HG03439 (cell line): ENCODE results near the gene MYCBP2.
"Not testable (repeated sequence)": the region's sequence is repeated elsewhere in the genome, so short reads cannot be mapped to it uniquely, and the experiment has no call there.

ENCODE experiments used
- ATAC-seq: cut with Tn5 transposase; IDR thresholded peaks from one replicate; pipeline ENCODE4 v1.9.1; 2021; ENCODE audit warnings: mild to moderate bottlenecking, moderate library complexity; ENCODE audit not compliant: unreplicated experiment

The MYCBP2 gene

DNA sequence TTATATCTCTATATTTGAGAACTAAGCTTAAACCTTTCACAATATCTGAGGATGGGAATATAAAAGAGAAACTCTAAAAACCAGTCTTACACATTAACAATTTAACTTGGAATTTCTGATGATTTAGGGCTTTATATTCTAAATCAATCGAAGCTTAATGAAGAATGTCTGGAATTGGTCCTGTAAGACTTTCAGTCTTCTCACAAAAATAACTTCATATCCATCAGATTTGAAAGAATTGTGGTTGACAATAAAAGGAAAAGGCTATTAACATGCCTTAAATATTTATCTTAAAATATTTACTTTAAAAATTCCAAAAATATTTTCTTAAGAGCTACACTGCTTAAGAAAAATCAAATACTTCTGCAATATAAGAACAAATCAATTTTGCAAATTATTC lies 27.3 kb downstream of the MYCBP2 start:
- no peak for ATAC-seq

DNA sequence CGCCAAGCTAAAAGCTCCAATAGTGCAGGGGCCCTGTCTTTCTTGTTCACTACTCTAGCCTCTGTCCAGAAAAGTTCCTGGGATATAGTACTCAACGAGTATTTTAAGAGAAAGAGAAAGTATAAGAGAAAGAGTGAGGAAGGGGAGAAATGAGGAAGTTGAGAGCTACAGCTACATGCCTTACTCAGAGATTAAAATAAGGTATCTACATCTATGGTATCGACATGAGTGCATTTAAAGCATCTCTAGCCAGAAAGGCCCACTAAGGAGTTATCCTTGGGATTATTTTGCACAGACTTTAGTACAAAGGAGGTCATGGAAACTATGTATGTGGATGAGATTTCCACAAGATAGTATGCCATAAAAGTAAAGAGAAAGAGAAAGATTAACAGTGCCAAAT lies 28.5 kb downstream of the MYCBP2 start:
- ATAC-seq = peak; percentile 48

DNA sequence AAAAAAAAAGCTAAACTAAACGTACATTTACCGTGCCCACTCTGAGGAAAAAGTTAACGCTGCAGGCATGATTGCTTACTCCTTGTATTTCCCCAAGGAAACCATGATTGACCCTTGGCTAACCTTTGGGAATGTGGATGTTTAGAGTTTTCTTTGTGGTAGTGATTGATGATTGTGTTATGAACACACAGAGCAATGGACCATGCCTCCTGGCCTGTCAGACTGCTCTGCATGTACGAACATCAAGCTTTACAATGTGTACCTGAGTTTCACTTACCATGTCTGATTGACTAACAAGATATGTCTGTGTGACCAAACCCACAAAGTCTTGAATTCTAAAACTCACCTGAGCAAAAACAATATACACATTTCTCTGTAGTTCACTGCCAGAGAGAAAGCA lies 35.1 kb downstream of the MYCBP2 start:
- no peak for ATAC-seq

DNA sequence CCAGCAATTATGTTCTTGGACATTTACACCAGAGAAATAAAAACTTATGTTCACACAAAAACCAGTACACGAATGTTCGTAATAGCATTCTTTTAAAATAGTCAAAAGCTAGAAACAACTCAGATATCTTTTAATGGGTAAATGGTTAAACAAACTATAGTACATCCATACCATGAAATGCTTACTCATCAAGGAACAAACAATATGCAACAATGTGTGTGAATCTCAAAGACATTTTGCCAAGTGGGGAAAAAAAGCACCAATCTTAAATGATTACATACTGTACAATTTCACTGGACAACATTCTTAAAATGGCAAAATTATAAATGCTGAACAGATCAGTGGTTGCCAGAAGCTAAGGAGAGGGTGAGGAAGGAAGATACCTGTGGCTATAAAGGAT lies 36.6 kb downstream of the MYCBP2 start:
- ATAC-seq = no peak

DNA sequence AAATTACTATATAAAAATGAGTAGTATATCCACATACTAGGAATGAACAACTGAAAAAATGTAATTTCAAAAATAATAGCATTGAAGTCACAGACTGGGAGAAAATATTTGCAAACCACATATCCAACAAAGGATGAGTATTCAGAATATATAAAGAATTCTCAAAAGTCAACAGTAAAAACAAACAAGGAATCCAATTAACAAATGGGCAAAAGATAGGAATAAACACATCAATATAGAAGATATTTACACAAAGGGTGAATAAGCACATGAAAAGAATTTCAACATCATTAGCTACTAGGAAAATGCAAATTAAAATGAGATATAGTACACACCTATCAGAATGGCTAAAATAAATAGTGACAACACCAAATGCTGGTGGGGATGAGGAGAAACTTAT lies 37.0 kb downstream of the MYCBP2 start:
- ATAC-seq = no peak

DNA sequence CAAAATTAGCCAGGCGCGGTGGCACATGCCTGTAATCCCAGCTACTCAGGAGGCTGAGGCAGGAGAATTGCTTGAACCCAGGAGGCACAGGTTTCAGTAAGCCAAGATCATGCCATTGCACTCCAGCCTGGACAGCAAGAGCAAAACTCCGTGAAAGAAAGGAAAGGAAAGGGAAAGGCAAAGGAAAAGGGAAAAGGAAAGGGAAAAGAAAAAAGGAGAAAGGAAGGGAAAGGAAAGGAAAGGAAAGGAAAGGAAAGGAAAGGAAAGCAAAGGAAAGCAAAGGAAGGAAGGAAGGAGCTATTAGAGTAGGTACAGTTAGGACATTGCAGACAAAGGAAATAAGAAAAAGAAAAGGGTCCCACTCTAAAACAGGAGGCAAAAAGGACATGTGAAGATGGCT lies 41.3 kb downstream of the MYCBP2 start:
- not testable (repeated sequence) for ATAC-seq

DNA sequence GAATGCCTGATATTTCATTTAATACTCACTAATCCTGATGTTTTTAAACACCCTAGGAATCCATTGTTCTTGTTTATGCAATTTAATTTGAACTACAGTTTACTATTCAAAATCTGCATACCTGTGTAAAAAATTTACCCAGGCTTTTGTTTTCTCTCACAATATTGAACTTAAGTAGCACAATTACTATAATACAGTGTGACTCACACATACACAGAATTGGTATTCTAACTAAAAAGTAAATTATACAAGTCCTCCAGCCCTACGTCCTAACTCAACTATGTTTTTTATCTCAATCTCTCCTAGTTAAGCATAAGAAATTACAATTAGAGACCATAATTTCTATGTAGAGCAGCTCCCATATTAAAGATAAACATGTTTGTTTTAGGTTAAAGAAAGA lies 41.8 kb downstream of the MYCBP2 start:
- ATAC-seq = no peak

DNA sequence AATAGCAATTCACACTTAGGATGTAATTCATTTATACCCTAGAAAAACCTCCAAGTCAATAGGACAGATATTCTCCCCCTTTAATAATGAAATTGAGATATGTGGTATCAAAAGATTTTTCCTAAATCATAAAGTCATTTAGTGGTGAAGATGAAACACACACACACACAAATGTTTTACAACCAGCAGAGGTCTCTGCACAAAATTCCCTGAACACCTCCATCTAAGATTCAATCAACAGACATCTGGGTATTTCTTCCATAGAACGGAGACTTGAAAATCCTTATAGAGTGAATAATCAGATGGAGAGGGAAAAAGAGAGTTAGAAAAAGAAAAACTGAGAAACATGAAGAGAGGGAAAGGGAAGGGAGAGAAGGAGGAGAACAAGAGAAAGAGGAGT lies 52.8 kb downstream of the MYCBP2 start:
- no peak for ATAC-seq

DNA sequence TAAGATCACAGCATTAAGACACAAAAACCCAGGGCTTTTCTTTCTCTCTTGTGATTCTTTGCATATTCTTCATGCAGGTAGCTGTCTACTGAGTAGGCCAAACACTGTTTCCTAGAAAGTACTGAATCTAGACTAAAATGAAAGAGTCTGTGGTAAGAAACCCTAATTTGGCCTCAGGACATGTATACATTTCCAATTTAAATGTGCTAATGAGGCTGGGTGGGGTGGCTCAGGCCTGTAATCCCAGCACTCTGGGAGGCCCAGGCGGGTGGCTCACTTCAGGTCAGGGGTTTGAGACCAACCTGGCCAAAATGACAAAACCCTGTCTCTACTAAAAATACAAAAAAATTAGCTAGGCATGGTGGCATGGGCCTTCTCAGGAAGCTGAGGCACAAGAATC lies 57.8 kb downstream of the MYCBP2 start:
- ATAC-seq = no peak

DNA sequence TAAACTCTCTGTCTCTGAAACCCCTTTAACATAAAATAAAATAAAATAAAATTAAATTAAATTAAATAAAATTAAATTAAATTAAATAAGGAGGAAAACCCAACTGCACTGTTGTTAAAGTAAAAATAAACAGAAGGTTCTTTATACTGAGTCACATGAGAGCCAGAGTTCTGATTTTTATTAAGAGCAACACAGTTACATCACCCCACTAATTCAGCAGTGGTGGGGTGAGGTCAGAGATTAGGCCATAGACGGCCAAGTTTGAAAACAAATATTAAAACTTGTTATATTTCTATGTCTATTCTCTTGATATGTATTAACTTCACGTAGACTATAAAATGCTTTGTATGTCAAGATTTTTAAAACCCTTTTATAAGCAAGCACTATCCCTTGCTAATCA lies 59.5 kb downstream of the MYCBP2 start:
- ATAC-seq = no peak

DNA sequence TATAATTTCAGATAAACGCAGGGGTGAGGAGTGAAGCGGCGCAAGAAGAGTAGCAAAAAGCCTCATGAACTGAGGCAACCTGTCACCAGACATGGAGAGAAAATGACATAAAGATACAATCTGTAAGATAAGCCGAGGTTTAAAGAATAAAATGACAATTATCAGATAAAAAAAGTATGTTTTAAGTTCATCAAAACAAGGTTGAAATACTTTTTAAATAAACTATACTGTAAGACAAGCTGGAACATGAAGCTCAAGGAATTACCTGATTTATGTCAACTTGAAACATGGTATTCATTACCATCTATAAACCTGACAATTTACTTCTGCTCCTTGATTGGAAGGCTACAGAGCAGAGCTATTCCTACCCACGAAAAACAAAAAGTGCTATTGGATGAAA lies 61.6 kb downstream of the MYCBP2 start:
- ATAC-seq = no peak

DNA sequence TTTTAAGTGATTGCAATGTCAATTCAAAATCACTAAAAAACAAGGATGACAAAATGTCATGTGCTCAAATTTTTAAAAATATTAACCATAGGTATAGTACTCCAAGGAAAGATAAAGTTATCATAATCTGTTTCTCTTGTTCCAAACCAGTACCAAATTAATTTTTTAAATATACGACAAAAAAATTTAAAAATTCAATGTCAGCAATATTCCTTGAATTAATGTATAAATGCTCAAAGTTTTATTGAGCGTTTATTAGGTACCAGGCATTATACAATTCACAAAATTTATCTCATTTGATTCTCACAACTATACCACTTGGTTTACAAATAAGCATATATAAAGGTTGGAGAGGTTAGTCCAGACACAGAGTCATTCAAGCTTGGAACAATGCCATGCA lies 64.7 kb downstream of the MYCBP2 start:
- no peak for ATAC-seq

DNA sequence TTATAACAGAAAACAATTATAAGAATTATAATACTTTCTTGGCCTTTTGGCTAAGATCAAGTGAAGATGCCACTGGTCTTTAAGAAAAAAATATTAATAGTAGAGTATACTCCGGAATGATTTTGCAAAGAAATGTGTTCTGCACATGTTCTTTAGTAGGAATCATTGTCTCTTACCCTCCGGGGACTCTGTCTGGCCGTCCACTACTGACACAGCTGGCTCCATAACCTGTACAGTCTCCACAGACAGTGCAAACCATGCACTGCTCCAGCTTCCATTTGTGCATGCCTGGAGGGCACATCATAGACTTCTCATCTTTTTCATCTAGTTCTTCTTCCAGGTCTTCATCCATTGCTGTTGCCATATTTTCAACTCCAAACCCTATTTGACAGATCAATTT lies 75.9 kb downstream of the MYCBP2 start:
- no peak for ATAC-seq

DNA sequence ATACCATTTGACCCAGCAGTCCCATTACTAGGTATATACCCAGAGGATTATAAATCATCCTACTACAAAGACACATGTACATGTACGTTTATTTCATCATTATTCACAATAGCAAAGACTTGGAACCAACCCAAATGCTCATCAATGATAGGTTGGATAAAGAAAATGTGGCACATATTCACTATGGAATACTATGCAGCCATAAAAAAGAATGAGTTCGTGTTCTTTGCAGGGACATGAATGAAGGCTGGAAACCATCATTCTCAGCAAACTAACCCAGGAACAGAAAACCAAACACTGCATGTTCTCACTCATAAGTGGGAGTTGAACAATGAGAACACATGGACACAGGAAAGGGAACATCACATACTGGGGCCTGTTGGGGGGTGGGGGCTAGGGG lies 81.7 kb downstream of the MYCBP2 start:
- not testable (repeated sequence) for ATAC-seq

DNA sequence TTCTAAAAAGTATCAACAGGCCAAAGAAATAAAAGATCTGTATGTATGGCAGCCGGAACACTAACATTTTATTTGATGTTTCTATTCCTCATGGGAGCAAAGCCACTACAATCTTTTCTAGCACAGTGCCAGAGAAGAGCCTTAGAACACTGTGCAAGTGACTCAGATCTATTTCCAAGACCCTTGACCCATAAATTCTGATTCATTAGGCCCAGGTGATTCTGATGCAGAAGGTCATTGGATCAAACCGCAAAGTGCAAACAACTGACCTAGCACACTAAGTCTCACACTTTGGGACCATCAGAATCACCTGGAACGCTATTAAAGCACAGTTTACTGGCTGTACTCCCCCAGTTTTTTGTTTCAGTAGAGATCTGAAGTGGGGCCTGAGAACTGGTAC lies 87.6 kb downstream of the MYCBP2 start:
- ATAC-seq = no peak

DNA sequence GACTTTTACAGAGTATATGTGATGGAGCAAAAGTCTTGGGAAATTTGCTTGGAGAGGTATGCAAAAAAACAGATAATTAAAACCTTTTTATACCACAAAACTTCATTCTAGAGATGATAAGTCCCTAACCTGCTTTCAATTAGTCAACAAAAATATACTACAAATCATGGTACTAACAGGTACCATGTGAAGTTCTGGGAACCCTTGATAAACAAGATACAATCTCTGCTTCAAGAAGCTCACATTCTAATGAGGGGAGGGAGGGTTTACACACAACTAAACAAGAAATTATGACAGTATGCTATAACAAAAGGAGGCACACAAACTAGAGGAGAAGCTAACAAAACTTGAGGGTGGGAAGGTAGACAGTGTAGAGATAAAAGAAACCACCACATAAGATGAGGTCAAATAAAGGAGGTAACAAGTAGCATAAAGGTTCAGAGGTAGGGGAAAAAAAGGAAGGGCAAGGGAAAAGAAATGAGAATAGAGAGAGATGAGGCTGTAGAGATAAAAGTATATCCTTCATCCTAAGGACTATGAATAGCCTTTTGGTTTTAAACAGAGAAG lies 91.4 kb downstream of the MYCBP2 start:
- ATAC-seq = no peak

DNA sequence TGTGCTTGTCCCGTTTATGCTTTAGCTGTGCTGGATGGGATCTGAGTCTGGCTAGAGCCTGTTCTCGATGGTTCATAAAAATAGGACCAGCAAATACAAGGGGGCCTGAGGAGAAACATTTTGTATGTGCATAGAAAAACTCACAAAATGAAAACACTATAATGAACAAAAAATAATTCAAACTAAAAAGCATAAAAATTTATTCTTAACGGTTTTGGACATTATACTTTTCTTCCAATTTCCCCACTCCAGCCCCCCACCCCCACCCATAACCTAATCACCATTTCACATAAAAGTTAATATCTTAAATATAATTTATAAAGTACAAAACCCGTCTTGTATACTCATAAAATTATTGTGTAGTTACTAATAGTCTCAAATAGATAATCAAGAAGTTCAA lies 93.7 kb downstream of the MYCBP2 start:
- ATAC-seq = no peak

DNA sequence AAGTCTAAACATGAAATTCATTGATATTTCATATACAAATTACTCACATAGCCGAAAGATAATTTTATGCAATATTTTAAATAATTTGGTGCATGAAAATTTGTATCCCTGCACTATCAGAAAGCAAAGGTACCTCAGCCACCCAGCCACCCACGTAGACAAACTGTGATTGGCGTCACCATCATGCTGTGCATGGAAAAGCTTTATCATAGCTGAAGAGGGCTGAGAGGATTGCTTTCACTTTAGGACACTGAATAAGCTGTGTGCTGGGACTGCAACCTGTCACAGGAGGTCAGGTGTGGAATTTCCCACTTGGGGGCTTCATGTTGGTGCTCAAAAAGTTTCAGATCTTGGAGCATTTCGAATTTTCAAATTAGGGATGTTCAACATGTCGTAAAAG lies 96.3 kb downstream of the MYCBP2 start:
- no peak for ATAC-seq

DNA sequence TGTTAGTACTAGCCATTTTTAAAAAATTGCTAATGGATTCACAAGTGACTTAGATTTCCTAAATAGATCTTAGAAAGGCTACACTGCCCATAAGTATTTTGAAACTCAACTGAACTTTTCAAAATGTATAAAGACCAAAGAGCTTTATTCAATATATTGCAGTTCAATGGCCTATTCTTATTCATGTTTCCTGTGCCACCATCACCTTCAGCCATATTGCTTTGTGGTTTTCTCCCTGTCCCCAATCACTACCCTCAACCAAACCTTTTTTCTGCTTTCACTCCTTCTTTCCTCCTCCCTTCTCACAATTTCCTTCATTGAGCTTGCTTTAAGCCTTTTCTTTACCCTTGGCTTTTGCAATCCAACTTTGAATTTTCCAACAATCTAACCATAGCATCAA lies 100.9 kb downstream of the MYCBP2 start:
- no peak for ATAC-seq

DNA sequence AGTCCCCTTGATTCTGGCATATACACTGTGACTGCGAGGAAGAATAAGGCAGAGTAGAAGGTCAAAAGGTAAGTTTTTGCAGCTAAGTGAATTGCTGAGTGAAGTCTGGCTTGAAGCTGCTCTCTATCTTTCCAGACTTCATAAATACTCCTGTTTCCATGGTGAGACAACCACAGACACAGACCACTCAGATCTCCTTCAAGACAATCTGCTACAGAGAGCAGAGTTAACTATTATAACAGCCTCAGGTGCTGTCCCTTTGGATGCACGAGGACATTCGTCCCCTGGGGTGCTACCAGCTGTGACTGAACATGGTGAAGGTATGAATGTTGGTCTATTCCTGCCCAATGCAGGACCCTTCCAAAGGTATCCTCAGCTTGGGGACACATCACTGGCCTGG lies 104.0 kb downstream of the MYCBP2 start:
- no peak for ATAC-seq

DNA sequence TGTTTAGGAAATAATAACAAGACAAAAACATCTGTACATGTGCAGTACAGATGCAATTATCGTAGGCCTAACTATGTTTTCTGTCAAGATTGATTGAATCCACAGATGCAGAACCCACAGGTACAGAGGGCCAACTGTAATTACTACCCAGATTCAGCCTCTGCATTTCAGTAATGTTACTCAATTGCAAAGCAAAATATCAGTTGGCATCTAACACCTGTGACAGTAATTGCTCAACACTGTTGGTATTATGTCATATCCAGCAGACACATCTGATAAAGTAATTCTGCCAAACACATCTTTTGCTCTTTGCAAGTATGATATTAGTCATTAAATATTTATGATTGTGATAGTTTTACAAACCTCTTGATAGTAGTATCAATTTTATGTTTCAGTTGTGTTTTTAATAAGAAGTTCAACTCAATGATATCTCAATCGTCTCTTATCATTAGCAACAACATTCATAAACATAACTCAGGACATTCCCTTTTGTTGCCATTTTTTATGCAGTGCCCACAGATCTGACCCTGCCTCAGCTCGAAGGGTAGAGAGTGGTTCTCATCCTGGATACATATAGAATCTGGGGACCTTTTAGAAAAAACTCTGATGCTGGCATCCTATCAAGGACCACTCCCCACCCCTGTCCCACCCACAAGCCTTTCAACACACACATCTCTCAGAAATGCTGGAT lies 104.7 kb downstream of the MYCBP2 start:
- ATAC-seq = no peak

DNA sequence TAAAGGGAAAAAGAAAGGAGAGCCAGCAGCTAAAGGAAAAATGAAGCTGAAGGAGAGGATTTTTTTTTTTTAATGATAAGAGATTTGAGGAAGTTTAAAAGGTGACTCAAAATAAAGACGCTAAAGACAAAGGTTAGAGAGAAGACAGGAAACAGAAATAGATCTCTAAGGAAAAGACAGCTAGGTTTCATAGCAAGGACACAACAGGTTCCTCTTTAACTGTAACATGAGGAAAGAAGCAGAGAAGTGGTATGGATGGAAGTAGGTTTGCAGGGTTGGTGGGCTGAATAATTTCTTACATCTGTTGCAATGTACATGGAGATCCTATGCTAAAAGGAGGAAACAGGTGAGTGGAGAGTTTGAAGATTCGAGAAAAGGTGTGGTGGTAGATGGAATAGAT lies 107.5 kb downstream of the MYCBP2 start:
- ATAC-seq = no peak

DNA sequence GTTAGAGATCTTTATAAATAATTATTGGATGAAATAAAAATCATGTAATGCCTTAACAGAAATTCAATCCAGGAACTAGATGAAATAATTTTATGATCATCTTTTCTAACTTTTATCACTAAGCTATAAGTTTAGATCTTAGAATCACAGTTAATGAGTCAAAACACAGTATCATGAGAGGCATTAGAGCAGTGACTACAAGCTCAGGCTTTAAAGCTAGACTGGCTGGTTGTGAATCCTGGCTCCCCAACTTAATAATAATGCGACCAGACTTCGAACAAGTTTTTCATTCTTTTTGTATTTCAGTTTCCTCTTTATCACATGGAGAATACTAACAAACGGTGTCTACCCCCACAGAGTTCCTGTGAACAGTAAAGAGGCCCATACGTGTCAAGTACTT lies 108.6 kb downstream of the MYCBP2 start:
- no peak for ATAC-seq
